HUES64 (cell line): Measurements from ENCODE around the gene IFI16. TPM values are rescaled to one million over a fixed set of nuclear protein-coding genes. Genes with fewer than 3 reads are reported as not detected.

ENCODE experiments used
- H3K27ac ChIP-seq: 2 replicates; pipeline ENCODE4 v1.7.0; 2013; ENCODE audit warnings: low read depth, low read length, inconsistent platforms
- H3K27me3 ChIP-seq: 2 replicates; pipeline ENCODE4 v1.6.1; 2013; ENCODE audit warnings: mild to moderate bottlenecking, low read length; ENCODE audit not compliant: insufficient read depth
- H3K36me3 ChIP-seq: 2 replicates; pipeline ENCODE4 v1.6.1; 2013; ENCODE audit warnings: mild to moderate bottlenecking, low read length; ENCODE audit not compliant: insufficient read depth
- H3K4me1 ChIP-seq: 2 replicates; pipeline ENCODE4 v1.6.1; 2013; ENCODE audit warnings: mild to moderate bottlenecking, low read length, moderate library complexity; ENCODE audit not compliant: insufficient read depth
- H3K4me3 ChIP-seq: 2 replicates; pipeline ENCODE4 v1.5.1; 2013; ENCODE audit warnings: mild to moderate bottlenecking, low read length, moderate library complexity
- H3K9ac ChIP-seq: 2 replicates; pipeline ENCODE4 v1.6.1; 2013; ENCODE audit warnings: mild to moderate bottlenecking, low read depth, low read length
- H3K9me3 ChIP-seq: 2 replicates; pipeline ENCODE4 v1.6.1; 2013; ENCODE audit warnings: low read depth, low read length; ENCODE audit not compliant: insufficient read depth
- WGBS: fragments of 150-250, 120-280 bp; methylation state at CpG from one replicate; pipeline ENCODE4 v1.1.7; 2013; ENCODE audit warnings: missing lambda C conversion rate; 5-methylcytosine and 5-hydroxymethylcytosine counted together
- polyA plus RNA-seq, 2 experiments: library from polyadenylated mRNA; stranded (reverse); fragments of 50-300 nt; gene quantifications; one replicate each; pipeline ENCODE4 v1.2.3, GENCODE V29; 2013

Gene IFI16
- 6.3 TPM for polyA plus RNA-seq (2013, experiment 1 of 2)
- 10.4 TPM for polyA plus RNA-seq (2013, experiment 2 of 2)

DNA sequence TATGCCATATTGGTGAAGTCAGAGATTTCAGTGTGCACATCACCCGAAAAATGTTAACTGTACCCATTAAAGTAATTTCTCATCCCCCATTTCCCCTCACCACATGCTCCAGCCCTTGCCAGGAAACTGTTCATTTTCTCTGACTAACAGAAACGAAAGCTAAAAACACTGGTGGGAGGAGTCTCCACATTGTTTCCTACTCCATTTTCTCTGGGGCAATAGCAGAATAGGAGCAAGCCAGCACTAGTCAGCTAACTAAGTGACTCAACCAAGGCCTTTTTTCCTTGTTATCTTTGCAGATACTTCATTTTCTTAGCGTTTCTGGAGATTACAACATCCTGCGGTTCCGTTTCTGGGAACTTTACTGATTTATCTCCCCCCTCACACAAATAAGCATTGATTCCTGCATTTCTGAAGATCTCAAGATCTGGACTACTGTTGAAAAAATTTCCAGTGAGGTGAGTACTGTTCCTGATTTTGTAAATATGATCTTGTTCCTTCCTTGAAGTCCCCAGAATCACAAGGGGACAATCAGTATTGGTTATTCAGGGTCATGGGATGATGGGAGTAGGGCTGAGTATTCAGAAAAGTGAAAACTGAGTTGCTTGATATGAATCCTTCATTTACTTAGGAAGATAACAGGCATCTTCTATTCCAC is at the start of gene IFI16:
IFI16 (plus strand) TSS at position 204 of the 658 bp plus-strand sequence. CDS start 4,774 bp downstream, outside the sequence.
- peak within 1 kb of the TSS; percentile 9; the same call in 1 of the 2 replicates for H3K9ac ChIP-seq
- peaks cover 6% of the 10 kb centered on the region; the same call in 1 of the 2 replicates for H3K27me3 ChIP-seq
- H3K27ac ChIP-seq = no peak within 1 kb of the TSS
- peaks cover 46% of the 10 kb centered on the region for H3K4me1 ChIP-seq
- H3K4me3 ChIP-seq = peak within 1 kb of the TSS; percentile 34; the same call in 1 of the 2 replicates
- 75% methylated on average over 5 of the region's 5 CpGs for WGBS
- no peaks in the 10 kb centered on the region; the same call in 1 of the 2 replicates for H3K36me3 ChIP-seq
- no peaks in the 10 kb centered on the region for H3K9me3 ChIP-seq

DNA sequence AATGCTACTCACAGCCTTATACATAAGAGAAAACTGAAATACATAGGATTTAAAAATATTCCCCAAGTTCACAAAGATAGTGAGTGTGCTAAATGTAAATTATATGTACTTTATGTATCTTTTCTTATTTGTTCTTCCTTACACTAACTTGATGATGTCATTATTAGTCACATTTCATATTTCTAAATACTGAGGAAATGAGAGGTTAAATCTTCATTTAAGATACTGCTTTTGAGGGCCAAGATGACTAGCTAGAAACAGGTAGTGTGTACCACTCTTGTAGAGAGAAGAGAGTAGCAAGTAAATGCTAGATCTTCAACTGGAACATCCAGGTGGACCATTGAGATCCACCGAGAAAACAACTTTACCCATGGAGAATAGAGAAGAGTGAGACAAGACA is 48.5 kb upstream of the IFI16 start:
- Histone ChIP-seq H3K27ac (no peak overlapping the region), H3K4me3 (no peak overlapping the region)
- WGBS = 93% methylated on average over 1 of the region's 1 CpG

DNA sequence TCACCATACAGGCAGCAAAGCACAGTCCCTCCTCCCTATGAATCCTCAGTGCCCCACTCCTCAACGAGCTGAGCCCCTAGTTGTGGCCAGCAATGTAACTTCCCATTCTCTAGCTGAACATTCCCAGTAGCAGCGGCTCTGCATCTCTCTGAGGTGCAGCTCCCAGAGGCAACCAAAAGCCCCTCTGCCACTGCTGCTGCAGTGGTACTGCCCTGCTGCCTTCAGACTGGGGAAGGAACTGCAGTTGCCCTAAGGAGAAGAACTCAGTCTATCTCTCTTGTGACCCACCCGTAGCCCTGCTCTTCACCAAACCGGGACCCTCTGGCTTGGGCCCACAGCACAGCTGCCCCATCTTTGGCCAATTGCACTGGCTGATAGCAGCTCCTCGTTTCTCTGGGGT is 46.7 kb upstream of the IFI16 start:
- Histone ChIP-seq H3K36me3 (no peaks in the 10 kb centered on the region), H3K9me3 (no peaks in the 10 kb centered on the region), H3K27me3 (no peaks in the 10 kb centered on the region), H3K9ac (no peak overlapping the region), H3K4me1 (no peaks in the 10 kb centered on the region), H3K27ac (no peak overlapping the region), H3K4me3 (no peak overlapping the region)
- 65% methylated on average over 5 of the region's 5 CpGs for WGBS

More for the DNA sequence above, 48.5 kb upstream of the IFI16 start:
- no peaks in the 10 kb centered on the region for H3K4me1 ChIP-seq
- H3K9ac ChIP-seq = no peak overlapping the region
- no peaks in the 10 kb centered on the region for H3K27me3 ChIP-seq
- H3K36me3 ChIP-seq = no peaks in the 10 kb centered on the region
- H3K9me3 ChIP-seq = no peaks in the 10 kb centered on the region

DNA sequence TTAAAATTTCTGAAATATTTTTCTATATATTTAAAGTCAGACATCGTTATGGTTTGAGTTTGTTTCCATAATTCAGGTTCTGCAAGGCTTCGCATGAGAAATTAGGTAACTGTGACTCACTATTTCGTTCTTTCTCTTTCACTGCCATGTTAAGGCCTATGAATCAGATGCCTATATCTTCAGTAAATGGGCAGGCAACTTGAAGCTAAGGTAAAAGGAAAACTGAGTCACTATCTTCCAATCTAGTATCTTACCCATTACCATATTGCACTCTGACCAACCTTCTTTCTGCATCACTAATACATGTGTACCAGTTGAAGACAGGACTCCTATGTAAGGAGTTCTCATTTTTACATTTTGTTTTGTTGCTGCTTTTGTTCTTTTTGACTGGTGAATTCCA is 40.5 kb upstream of the IFI16 start:
- H3K4me1 ChIP-seq = no peaks in the 10 kb centered on the region
- no peaks in the 10 kb centered on the region for H3K36me3 ChIP-seq
- no peaks in the 10 kb centered on the region for H3K9me3 ChIP-seq
- H3K4me3 ChIP-seq = no peak overlapping the region
- H3K27me3 ChIP-seq = no peaks in the 10 kb centered on the region
- WGBS = 92% methylated on average over 3 of the region's 3 CpGs
- H3K27ac ChIP-seq = no peak overlapping the region
- H3K9ac ChIP-seq = no peak overlapping the region

DNA sequence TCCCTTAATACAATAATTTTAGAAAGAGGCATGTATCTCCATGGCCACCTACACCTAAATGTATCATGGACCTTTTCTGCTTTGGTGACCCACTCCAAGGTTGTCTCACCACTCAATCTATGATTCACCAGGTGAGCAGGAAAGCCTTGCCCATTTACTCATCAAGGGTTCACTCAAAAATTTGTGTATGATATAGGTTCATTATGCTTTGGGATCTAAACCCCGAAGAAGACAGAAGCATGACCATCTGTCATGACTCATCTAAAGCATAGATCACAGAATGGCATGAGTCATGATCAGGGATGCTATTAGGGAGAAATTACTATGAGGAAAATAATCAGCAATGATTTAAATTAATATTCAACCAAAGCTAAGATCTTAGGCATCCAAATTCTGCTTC is 39.9 kb upstream of the IFI16 start:
- Histone ChIP-seq H3K4me3 (no peak overlapping the region), H3K27ac (no peak overlapping the region), H3K27me3 (no peaks in the 10 kb centered on the region), H3K36me3 (no peaks in the 10 kb centered on the region), H3K9me3 (no peaks in the 10 kb centered on the region), H3K4me1 (no peaks in the 10 kb centered on the region), H3K9ac (no peak overlapping the region)
- 100% methylated on average over 1 of the region's 1 CpG for WGBS

DNA sequence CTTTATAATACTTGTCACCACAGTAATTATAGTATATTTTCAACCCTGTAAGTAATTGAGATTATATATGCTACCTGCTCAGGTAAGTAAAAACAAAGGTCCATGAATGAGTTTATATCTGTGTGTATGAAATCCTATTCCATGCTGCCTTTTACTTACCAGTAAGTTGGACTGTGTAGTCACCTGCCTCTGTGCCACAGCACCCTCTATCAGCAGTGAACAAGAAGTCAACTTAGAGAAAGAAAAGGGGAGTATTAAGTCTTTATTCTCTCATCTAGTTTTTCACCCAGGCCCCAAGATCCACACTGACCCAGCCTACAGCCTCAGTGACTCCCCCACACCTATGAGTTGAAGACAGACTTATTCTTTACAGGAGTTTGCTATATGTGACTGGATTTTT is 36.9 kb upstream of the IFI16 start:
- Histone ChIP-seq H3K27me3 (no peaks in the 10 kb centered on the region), H3K27ac (no peak overlapping the region), H3K9me3 (no peaks in the 10 kb centered on the region), H3K4me1 (no peaks in the 10 kb centered on the region; the same call in 1 of the 2 replicates), H3K9ac (no peak overlapping the region), H3K36me3 (no peaks in the 10 kb centered on the region), H3K4me3 (no peak overlapping the region)

DNA sequence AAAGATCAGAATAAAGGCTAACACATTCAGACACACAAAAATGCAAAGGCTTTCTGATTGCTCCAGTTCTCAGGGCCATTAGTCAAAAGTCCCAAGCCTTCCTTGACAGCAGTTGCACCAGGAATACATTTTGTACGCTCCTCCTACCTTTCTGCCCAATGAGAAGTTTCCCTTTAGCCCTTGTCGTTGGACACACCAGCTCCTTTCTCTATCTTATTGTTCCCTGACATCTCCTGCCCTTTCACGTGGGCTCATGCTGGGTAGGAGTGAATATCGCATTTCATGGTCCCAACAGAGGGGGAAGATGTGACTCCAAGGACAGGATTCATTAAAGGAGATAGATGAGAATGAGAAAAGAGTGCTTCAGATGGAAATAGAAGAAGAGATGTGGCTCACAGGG is 33.5 kb upstream of the IFI16 start:
- H3K36me3 ChIP-seq = no peaks in the 10 kb centered on the region
- H3K27ac ChIP-seq = no peak overlapping the region
- 32% methylated on average over 4 of the region's 4 CpGs for WGBS
- peaks cover 7% of the 10 kb centered on the region; the same call in 1 of the 2 replicates for H3K9me3 ChIP-seq
- H3K9ac ChIP-seq = no peak overlapping the region
- no peaks in the 10 kb centered on the region for H3K27me3 ChIP-seq
- H3K4me3 ChIP-seq = no peak overlapping the region
- H3K4me1 ChIP-seq = no peaks in the 10 kb centered on the region; the same call in 1 of the 2 replicates

DNA sequence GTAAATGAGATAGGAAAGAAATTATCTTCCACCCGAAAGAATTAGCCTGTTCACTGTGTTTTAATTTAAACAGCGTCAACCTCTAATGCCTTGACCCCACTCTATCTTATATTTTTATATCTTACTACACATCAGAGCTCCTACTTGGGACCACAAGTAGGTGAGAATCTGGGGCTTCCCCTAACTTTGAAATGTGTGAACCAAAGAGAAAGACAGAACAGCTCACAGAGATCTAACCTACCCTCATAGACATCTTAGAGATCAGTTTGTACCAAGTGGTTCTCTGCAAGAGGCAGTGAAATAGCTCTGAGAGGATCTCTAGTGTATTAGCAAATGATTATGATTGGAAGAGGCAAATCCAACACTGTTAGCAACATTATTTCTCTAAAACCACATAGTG is 31.0 kb upstream of the IFI16 start:
- Histone ChIP-seq H3K27ac (no peak overlapping the region), H3K4me3 (no peak overlapping the region), H3K4me1 (no peaks in the 10 kb centered on the region; the same call in 1 of the 2 replicates), H3K36me3 (no peaks in the 10 kb centered on the region), H3K27me3 (no peaks in the 10 kb centered on the region), H3K9ac (no peak overlapping the region), H3K9me3 (peaks cover 13% of the 10 kb centered on the region; the same call in 1 of the 2 replicates)
- 46% methylated on average over 2 of the region's 2 CpGs for WGBS

DNA sequence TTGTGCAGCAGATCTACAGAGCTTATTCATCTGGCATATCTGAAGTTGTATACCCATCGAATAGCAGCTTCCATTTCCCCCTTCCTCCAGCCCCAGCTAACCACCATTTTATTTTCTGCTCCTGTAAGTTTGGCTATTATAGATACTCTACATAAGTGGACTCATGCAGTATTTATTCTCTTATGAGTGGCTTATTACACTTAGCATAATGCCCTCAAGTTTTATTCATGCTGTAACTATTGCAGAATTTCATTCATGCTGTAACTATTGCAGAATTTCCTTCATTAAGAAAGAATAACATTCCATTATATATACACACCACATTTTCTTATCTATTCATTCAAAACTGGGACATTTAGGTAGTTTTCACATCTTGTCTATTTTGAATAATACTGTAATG is 30.5 kb upstream of the IFI16 start:
- no peak overlapping the region for H3K9ac ChIP-seq
- H3K36me3 ChIP-seq = no peaks in the 10 kb centered on the region
- H3K27ac ChIP-seq = no peak overlapping the region
- no peaks in the 10 kb centered on the region for H3K27me3 ChIP-seq
- H3K4me3 ChIP-seq = no peak overlapping the region
- H3K9me3 ChIP-seq = peaks cover 13% of the 10 kb centered on the region; the same call in 1 of the 2 replicates
- WGBS = 100% methylated on average over 1 of the region's 1 CpG
- H3K4me1 ChIP-seq = no peaks in the 10 kb centered on the region; the same call in 1 of the 2 replicates

DNA sequence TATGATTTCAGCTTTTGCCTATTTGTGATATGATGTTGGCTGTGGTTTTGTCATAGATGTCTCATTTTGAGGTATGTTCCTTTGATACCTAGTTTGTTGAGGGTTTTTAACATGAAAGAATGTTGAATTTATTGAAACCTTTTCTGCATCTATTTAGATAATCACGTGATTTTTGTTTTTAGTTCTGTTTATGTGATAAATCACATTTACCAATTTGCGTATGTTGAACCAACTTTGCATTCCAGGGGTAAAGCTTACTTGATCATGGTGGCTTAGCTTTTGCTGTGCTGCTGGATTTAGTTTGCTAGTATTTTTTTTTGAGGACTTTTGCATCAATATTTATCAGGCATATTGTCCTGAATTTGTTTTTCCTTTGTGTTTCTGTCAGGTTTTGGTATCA is 26.5 kb upstream of the IFI16 start:
- H3K4me3 ChIP-seq = no peak overlapping the region
- H3K36me3 ChIP-seq = no peaks in the 10 kb centered on the region
- H3K4me1 ChIP-seq = no peaks in the 10 kb centered on the region
- H3K27me3 ChIP-seq = no peaks in the 10 kb centered on the region
- H3K27ac ChIP-seq = no peak overlapping the region
- H3K9me3 ChIP-seq = peaks cover 13% of the 10 kb centered on the region; the same call in 1 of the 2 replicates
- WGBS = 92% methylated on average over 2 of the region's 2 CpGs
- no peak overlapping the region for H3K9ac ChIP-seq

DNA sequence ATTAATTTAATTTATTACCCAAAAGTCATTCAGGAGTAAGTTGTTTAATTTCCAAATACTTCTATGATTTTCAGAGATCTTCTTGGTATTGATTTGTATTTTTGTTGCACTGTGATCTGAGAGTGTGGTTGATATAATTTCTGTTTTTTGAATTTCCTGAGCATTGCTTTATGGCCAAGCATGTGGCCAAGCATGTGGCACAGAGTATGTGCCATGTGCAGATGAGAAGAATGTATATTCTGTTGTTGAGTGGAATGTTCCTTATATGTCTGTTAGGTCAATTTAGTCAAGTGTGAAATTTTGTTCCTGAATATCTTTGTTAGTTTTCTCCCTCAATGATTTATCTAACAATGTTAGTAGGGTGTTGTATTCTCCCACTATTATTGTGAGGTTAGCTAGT is 25.3 kb upstream of the IFI16 start:
- Histone ChIP-seq H3K36me3 (no peaks in the 10 kb centered on the region), H3K27me3 (no peaks in the 10 kb centered on the region), H3K27ac (no peak overlapping the region), H3K9me3 (peaks cover 13% of the 10 kb centered on the region; the same call in 1 of the 2 replicates), H3K4me1 (no peaks in the 10 kb centered on the region), H3K9ac (no peak overlapping the region), H3K4me3 (no peak overlapping the region)
